Fibroblast of lung (primary cell): ENCODE results near the gene SUSD5. TPM values are rescaled to one million over a fixed set of nuclear protein-coding genes. Genes with fewer than 3 reads are reported as not detected.

Source experiments
- DNase-seq, 2 donors: peaks; one replicate each; pipeline versions ENCODE4 v3.0.0 to v3.0.0-alpha.2; 2010; ENCODE audit warnings: low read depth in 2 of 2
- H2AFZ ChIP-seq: 2 replicates; pipeline ENCODE4 v1.5.1; 2012; ENCODE audit warnings: low read length, control low read depth, inconsistent platforms
- H3K27ac ChIP-seq: 2 replicates; pipeline ENCODE4 v1.5.1; 2011; ENCODE audit warnings: low read length, control low read depth; ENCODE audit not compliant: insufficient read depth
- H3K27me3 ChIP-seq: 2 replicates; pipeline ENCODE4 v1.5.1; 2011; ENCODE audit warnings: mild to moderate bottlenecking, low read length; ENCODE audit not compliant: control insufficient read depth, insufficient read depth
- H3K36me3 ChIP-seq: 2 replicates; pipeline ENCODE4 v1.5.1; 2011; ENCODE audit warnings: low read length; ENCODE audit not compliant: control insufficient read depth, insufficient read depth
- H3K4me1 ChIP-seq: 2 replicates; pipeline ENCODE4 v1.5.1; 2011; ENCODE audit warnings: low read length; ENCODE audit not compliant: control insufficient read depth, insufficient read depth; ENCODE audit errors: extremely low read depth
- H3K4me2 ChIP-seq: 2 replicates; pipeline ENCODE4 v1.5.1; 2011; ENCODE audit warnings: low read length, control low read depth; ENCODE audit not compliant: insufficient read depth; ENCODE audit errors: extremely low read depth
- H3K4me3 ChIP-seq, 4 experiments: fragments of 200-600 bp in 1 of 4; sonication (generic) in 1 of 4; replicated peaks in 1 of 4; 2 replicates each; pipeline ENCODE4 v1.5.1; 2011 to 2016; ENCODE audit warnings: low read length in 4 of 4, low read depth in 3 of 4, mild to moderate bottlenecking in 3 of 4, control low read depth in 2 of 4, inconsistent platforms in 1 of 4, mixed read lengths in 1 of 4; ENCODE audit not compliant: insufficient read depth in 1 of 4; ENCODE audit errors: control extremely low read depth in 1 of 4
- H3K79me2 ChIP-seq: 2 replicates; pipeline ENCODE4 v1.5.1; 2012; ENCODE audit warnings: mild to moderate bottlenecking, low read length, inconsistent platforms; ENCODE audit not compliant: control insufficient read depth, insufficient read depth
- H3K9ac ChIP-seq: 2 replicates; pipeline ENCODE4 v1.5.1; 2011; ENCODE audit warnings: mild to moderate bottlenecking, low read length, control low read depth; ENCODE audit not compliant: insufficient read depth
- H3K9me3 ChIP-seq: 2 replicates; pipeline ENCODE4 v1.5.1; 2012; ENCODE audit warnings: low read depth, low read length; ENCODE audit not compliant: control insufficient read depth, insufficient read depth
- H4K20me1 ChIP-seq: 2 replicates; pipeline ENCODE4 v1.5.1; 2011; ENCODE audit warnings: low read length; ENCODE audit not compliant: control insufficient read depth, insufficient read depth; ENCODE audit errors: extremely low read depth
- EZH2 ChIP-seq: IDR thresholded peaks from 2 replicates; pipeline ENCODE4 v1.5.1; 2012; ENCODE audit warnings: low read length, control low read depth, mild to moderate bottlenecking; ENCODE audit errors: missing control alignments
- polyA plus RNA-seq, 2 donors: library from polyadenylated mRNA; depleted of rRNA in 1 of 2; stranded (reverse) in 1 of 2; unstranded in 1 of 2; fragments of >200 nt; gene quantifications; 2 replicates each; pipeline ENCODE4 v1.2.1, GENCODE V29; 2011 to 2012; ENCODE audit warnings: missing spikeins in 1 of 2
- total RNA-seq: library from RNA; depleted of rRNA; stranded (reverse); fragments of >200 nt; gene quantifications from 2 replicates; pipeline ENCODE4 v1.2.1, GENCODE V29; 2014
- TF ChIP-seq, protein P1 (sequence below), 2 donors: IDR thresholded peaks in 1 of 2; conservative IDR thresholded peaks in 1 of 2; 1 replicate in 1 of 2; 2 replicates in 1 of 2; pipeline ENCODE4 v1.5.1; 2011 to 2012; ENCODE audit warnings: low read length in 2 of 2, control low read depth in 1 of 2, inconsistent platforms in 1 of 2, low read depth in 1 of 2, mild to moderate bottlenecking in 1 of 2

Gene SUSD5
- total and polyA plus RNA-seq, 2 donors (not counting 1 experiment from before 2014, with no cell fraction given), result 0.75 to 2.3 TPM

- Histone ChIP-seq H3K9me3 (no peaks in the 10 kb centered on the region), H3K79me2 (no peaks in the 10 kb centered on the region), H3K9ac (no peak overlapping the region), H2AFZ (no peak overlapping the region), H4K20me1 (no peaks in the 10 kb centered on the region), H3K36me3 (no peaks in the 10 kb centered on the region), H3K27me3 (no peaks in the 10 kb centered on the region), H3K4me2 (no peak overlapping the region), H3K4me3 (no peak overlapping the region), H3K4me1 (no peaks in the 10 kb centered on the region), H3K27ac (no peak overlapping the region)
- no peak for DNase-seq
- TF ChIP-seq, protein P1, sequence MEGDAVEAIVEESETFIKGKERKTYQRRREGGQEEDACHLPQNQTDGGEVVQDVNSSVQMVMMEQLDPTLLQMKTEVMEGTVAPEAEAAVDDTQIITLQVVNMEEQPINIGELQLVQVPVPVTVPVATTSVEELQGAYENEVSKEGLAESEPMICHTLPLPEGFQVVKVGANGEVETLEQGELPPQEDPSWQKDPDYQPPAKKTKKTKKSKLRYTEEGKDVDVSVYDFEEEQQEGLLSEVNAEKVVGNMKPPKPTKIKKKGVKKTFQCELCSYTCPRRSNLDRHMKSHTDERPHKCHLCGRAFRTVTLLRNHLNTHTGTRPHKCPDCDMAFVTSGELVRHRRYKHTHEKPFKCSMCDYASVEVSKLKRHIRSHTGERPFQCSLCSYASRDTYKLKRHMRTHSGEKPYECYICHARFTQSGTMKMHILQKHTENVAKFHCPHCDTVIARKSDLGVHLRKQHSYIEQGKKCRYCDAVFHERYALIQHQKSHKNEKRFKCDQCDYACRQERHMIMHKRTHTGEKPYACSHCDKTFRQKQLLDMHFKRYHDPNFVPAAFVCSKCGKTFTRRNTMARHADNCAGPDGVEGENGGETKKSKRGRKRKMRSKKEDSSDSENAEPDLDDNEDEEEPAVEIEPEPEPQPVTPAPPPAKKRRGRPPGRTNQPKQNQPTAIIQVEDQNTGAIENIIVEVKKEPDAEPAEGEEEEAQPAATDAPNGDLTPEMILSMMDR (conservative IDR thresholded peaks at IDR 0.05 in 1 of 2, IDR thresholded peaks at IDR 0.05 in 1 of 2; ENCODE audit: low read depth in 1 of 2, low read length in 2 of 2), result no peak
- no peak for TF ChIP-seq EZH2
Measured at GRCh38 chr3:33174095-33174494, 44.5 kb downstream of the SUSD5 start.

DNA sequence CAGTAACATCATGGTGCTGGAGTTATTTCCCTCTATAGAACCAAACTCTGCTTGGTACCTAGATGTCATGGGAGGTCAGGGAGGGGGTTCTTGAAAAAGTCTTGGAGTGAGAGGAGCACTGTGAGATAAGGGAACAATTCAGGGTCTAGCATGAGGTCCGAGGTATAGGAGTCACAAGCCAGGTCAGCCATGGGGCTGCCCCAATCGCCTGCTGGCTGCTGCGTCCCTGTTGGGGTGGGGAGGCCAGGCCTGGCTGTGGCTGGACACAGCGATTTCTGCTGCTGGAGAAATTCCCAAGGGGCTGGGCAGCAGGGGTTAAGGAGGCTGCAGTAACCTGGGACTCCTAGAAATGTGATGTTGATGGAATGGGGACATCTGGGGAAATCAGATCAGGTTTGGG is 44.9 kb downstream of the SUSD5 start:
- DNase-seq, result no peak
- Histone ChIP-seq H4K20me1 (no peaks in the 10 kb centered on the region), H3K9ac (no peak overlapping the region), H3K9me3 (no peaks in the 10 kb centered on the region), H3K27ac (no peak overlapping the region), H3K4me3 (no peak overlapping the region), H3K4me2 (no peak overlapping the region), H3K27me3 (no peaks in the 10 kb centered on the region), H3K4me1 (no peaks in the 10 kb centered on the region), H3K79me2 (no peaks in the 10 kb centered on the region), H3K36me3 (no peaks in the 10 kb centered on the region), H2AFZ (no peak overlapping the region)
- no peak for TF ChIP-seq EZH2
- TF ChIP-seq, protein P1 (conservative IDR thresholded peaks at IDR 0.05 in 1 of 2, IDR thresholded peaks at IDR 0.05 in 1 of 2; ENCODE audit: low read depth in 1 of 2, low read length in 2 of 2), result no peak

DNA sequence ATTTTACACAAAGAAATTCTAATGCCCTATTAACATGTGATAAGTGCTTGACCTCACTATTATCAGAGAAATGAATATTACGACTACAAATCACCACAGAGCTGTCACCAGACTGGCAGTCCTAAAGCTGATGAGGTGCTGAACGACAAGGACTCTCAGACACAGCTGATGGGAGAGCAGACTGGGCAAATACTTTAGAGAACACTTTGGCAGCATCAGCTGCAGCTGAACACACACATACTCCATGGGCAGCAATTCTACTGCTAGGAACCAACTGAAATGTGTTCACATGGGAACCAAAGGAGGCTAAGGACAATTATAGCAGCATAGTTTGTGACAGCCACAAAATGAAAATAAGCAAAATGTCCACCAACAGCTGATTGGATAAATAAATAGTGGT is 45.5 kb downstream of the SUSD5 start:
- Histone ChIP-seq H3K36me3 (no peaks in the 10 kb centered on the region), H3K4me2 (no peak overlapping the region), H3K27me3 (no peaks in the 10 kb centered on the region), H3K4me3 (no peak overlapping the region), H3K79me2 (no peaks in the 10 kb centered on the region), H4K20me1 (no peaks in the 10 kb centered on the region), H2AFZ (no peak overlapping the region), H3K9ac (no peak overlapping the region), H3K27ac (no peak overlapping the region), H3K9me3 (no peaks in the 10 kb centered on the region), H3K4me1 (no peaks in the 10 kb centered on the region)
- TF ChIP-seq, protein P1 (conservative IDR thresholded peaks at IDR 0.05 in 1 of 2, IDR thresholded peaks at IDR 0.05 in 1 of 2; ENCODE audit: low read depth in 1 of 2, low read length in 2 of 2), result no peak
- TF ChIP-seq EZH2, result no peak
- no peak for DNase-seq
